LHCN-M2 (cell line): ENCODE results near the gene RASGRP1. TPM values are rescaled to one million over a fixed set of nuclear protein-coding genes. Genes with fewer than 3 reads are reported as not detected.
"Not testable (repeated sequence)": the region's sequence is repeated elsewhere in the genome, so short reads cannot be mapped to it uniquely, and the experiment has no call there.

Experiments used
- DNase-seq: peaks from one replicate; pipeline ENCODE4 v3.0.0-alpha.2; 2012; ENCODE audit warnings: low read depth
- polyA plus RNA-seq: library from polyadenylated mRNA; unstranded; fragments of >200 nt; gene quantifications from one replicate; pipeline ENCODE4 v1.2.1, GENCODE V29; 2012; ENCODE audit warnings: missing spikeins
- total RNA-seq: library from RNA; depleted of rRNA; stranded (reverse); fragments of >200 nt; gene quantifications from 2 replicates; pipeline ENCODE4 v1.2.3, GENCODE V29; 2014; rRNA removed

RASGRP1 gene
- total RNA-seq, result not detected in 2 replicates
- polyA plus RNA-seq, result 0.04 TPM

- no peak for DNase-seq
Observed at GRCh38 chr15:38564557-38565286, at the start of gene RASGRP1. Gene RASGRP1 (minus strand): TSS chr15:38564814. CDS start chr15:38564628, 186 bp downstream.

- no peak for DNase-seq
Observed at GRCh38 chr15:38613085-38613484, 48.5 kb upstream of the RASGRP1 start.

GRCh38 chr15:38612159-38612863 lies 47.7 kb upstream of the RASGRP1 start:
- DNase-seq, result no peak

GRCh38 chr15:38611228-38611627 lies 46.6 kb upstream of the RASGRP1 start:
- no peak for DNase-seq

GRCh38 chr15:38610748-38611147 lies 46.1 kb upstream of the RASGRP1 start:
- no peak for DNase-seq

- no peak for DNase-seq
Observed at GRCh38 chr15:38609097-38609738, 44.6 kb upstream of the RASGRP1 start.

- no peak for DNase-seq
Observed at GRCh38 chr15:38608682-38609081, 44.1 kb upstream of the RASGRP1 start.

- DNase-seq, result no peak
Observed at GRCh38 chr15:38605744-38606143, 41.1 kb upstream of the RASGRP1 start.

GRCh38 chr15:38603672-38604071 lies 39.1 kb upstream of the RASGRP1 start:
- DNase-seq, result no peak

- DNase-seq, result peak; percentile 2
Observed at GRCh38 chr15:38602910-38603670, 38.5 kb upstream of the RASGRP1 start.

GRCh38 chr15:38600236-38600635 lies 35.6 kb upstream of the RASGRP1 start:
- no peak for DNase-seq

- DNase-seq, result no peak
Observed at GRCh38 chr15:38598749-38599148, 34.1 kb upstream of the RASGRP1 start.

- no peak for DNase-seq
Observed at GRCh38 chr15:38597219-38597800, 32.7 kb upstream of the RASGRP1 start.

- no peak for DNase-seq
Observed at GRCh38 chr15:38593524-38593923, 28.9 kb upstream of the RASGRP1 start.

- peak; percentile 72 for DNase-seq
Observed at GRCh38 chr15:38589502-38589901, 24.9 kb upstream of the RASGRP1 start.

GRCh38 chr15:38588672-38589071 lies 24.1 kb upstream of the RASGRP1 start:
- DNase-seq, result no peak

- DNase-seq, result no peak
Observed at GRCh38 chr15:38587214-38587613, 22.6 kb upstream of the RASGRP1 start.

- not testable (repeated sequence) for DNase-seq
Observed at GRCh38 chr15:38586005-38586404, 21.4 kb upstream of the RASGRP1 start.

- no peak for DNase-seq
Observed at GRCh38 chr15:38578626-38579025, 14.0 kb upstream of the RASGRP1 start.

- DNase-seq, result no peak
Observed at GRCh38 chr15:38577424-38577987, 12.9 kb upstream of the RASGRP1 start.

- DNase-seq, result no peak
Observed at GRCh38 chr15:38576837-38577236, 12.2 kb upstream of the RASGRP1 start.
